Esophagus squamous epithelium (tissue), 4 donors: ENCODE data around the gene TCOF1.

Experiments
- POLR2A ChIP-seq, 4 donors: fragments of 450-650 bp; IDR thresholded peaks; one replicate each; pipeline ENCODE4 v1.6.1; 2017; ENCODE audit warnings: antibody characterized with exemption in 4 of 4, mild to moderate bottlenecking in 4 of 4, moderate library complexity in 3 of 4
- TF ChIP-seq, protein P1 (sequence below), 6 experiments: fragments of 450-650 bp in 4 of 6; fragments of 200-600 bp in 2 of 6; sonication (generic) in 2 of 6; IDR thresholded peaks; one replicate each; pipeline ENCODE4 v1.5.1; 2016 to 2019; ENCODE audit warnings: antibody characterized with exemption in 6 of 6, mild to moderate bottlenecking in 4 of 6, moderate library complexity in 4 of 6

DNA sequence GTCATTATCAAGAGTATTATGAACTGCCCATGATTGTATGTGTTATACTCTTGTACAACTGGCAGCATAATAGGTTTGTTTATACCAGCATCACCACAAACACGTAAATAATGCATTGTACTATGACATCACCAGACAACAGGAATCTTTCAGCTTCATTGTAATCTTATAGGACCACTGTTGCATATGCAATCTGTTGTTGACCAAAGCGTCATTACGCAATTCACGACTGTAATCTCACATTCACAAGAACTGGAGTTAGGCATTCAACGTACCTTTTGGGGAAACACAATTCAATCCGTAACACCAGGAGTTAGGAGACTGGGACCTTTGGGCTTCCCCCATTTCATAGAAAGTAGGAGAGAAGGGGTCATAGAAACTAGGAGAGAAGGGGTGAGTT is 34.4 kb upstream of the TCOF1 start:
- TF ChIP-seq, protein P1, sequence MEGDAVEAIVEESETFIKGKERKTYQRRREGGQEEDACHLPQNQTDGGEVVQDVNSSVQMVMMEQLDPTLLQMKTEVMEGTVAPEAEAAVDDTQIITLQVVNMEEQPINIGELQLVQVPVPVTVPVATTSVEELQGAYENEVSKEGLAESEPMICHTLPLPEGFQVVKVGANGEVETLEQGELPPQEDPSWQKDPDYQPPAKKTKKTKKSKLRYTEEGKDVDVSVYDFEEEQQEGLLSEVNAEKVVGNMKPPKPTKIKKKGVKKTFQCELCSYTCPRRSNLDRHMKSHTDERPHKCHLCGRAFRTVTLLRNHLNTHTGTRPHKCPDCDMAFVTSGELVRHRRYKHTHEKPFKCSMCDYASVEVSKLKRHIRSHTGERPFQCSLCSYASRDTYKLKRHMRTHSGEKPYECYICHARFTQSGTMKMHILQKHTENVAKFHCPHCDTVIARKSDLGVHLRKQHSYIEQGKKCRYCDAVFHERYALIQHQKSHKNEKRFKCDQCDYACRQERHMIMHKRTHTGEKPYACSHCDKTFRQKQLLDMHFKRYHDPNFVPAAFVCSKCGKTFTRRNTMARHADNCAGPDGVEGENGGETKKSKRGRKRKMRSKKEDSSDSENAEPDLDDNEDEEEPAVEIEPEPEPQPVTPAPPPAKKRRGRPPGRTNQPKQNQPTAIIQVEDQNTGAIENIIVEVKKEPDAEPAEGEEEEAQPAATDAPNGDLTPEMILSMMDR (IDR thresholded peaks at IDR 0.05), result no peak
- no peak for TF ChIP-seq POLR2A (IDR thresholded peaks at IDR 0.05)
